GM21381 (cell line): ENCODE measurements around the gene MYDGF.
"Not testable (repeated sequence)": the region's sequence is repeated elsewhere in the genome, so short reads cannot be mapped to it uniquely, and the experiment has no call there.

Experiments
- ATAC-seq: cut with Tn5 transposase; IDR thresholded peaks from one replicate; pipeline ENCODE4 v1.9.1; 2021; ENCODE audit warnings: mild to moderate bottlenecking, moderate library complexity; ENCODE audit not compliant: unreplicated experiment

Gene MYDGF

GRCh38 chr19:4669723-4670480 lies at the start of gene MYDGF:
Gene MYDGF, minus strand, starts transcription at chr19:4670342. Its CDS starts 8 bp downstream, at chr19:4670334.
- peak; percentile 89 for ATAC-seq

DNA sequence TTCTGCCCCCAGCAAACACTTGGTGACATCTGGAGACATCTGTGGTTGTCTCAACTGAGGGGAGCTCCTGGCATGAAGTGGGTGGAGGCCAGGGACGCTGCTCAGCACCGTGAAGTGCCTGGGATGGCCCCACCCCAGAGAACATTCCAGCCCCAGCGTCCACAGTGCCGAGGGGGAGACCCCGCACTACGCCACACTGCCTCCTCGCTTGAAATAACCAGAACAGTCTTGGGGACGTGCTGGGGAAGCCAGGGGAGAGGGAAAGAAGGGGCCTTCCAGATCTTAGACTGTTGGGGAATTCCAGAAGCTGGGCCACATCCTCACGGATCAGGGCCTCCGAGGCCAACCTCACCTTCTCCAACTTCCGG lies 49.3 kb upstream of the MYDGF start:
- no peak for ATAC-seq

GRCh38 chr19:4717966-4718701 lies 48.0 kb upstream of the MYDGF start:
- ATAC-seq: no peak

GRCh38 chr19:4717191-4717965 lies 47.2 kb upstream of the MYDGF start:
- ATAC-seq: no peak

DNA sequence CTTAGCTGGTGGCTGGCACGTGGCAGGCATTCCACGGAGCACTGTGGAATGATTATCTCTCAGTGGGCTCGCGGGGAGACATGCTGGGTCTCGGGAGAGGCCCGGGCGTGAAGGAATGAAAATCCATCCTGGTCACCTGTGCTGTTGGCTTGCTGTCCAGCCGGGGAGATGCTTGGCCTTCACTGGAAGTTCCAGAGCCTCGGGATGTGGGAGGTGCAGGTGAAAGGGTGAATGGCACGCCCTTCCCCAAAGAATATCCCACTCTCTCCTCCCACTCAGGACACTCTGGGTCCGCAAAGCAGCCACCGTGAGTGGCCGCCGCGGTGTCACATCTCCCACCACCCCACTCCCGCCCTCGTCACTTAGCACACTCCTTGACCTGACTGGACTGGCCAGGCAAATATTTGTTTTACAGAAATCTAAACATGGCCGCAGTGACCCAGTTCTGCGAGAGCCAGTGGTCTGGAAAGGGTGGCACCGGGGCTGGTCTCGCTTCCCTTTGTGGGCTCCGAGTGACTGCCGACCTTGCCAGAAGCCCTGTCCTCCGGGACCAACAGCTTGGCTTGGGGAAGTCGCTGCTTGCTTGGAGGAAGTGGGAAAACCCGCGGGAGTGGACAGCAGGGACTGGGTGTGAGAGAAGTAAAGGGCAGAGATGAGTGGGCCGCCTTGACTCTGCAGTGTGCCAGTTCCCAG lies 45.5 kb upstream of the MYDGF start:
- no peak for ATAC-seq

- ATAC-seq: not testable (repeated sequence)
These were observed 45.0 kb upstream of the MYDGF start for GRCh38 chr19:4715178-4715528.

GRCh38 chr19:4714016-4714415 lies 43.9 kb upstream of the MYDGF start:
- ATAC-seq: no peak

GRCh38 chr19:4713384-4713951 lies 43.3 kb upstream of the MYDGF start:
- no peak for ATAC-seq

- no peak for ATAC-seq
These were observed 42.6 kb upstream of the MYDGF start for GRCh38 chr19:4712771-4713170.

DNA sequence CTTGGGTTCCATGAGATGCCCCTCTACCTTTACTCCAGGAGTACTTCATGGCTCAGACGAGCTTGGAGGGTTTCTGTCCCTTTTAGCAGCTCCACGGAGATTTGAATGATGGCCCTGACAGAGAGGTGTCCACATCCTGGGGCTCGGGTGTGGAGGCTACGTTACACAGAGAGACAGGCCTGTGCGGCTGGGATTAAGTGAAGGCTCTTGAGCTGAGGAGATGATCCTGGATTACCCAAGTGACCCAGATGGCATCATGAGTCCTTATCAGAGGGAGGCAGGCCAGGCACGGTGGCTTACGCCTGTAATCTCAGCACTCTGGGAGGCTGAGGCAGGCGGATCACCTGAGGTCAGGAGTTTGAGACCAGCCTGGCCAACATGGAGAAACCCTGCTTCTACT lies 41.1 kb upstream of the MYDGF start:
- no peak for ATAC-seq

- ATAC-seq: no peak
These were observed 40.1 kb upstream of the MYDGF start for GRCh38 chr19:4710281-4710600.

DNA sequence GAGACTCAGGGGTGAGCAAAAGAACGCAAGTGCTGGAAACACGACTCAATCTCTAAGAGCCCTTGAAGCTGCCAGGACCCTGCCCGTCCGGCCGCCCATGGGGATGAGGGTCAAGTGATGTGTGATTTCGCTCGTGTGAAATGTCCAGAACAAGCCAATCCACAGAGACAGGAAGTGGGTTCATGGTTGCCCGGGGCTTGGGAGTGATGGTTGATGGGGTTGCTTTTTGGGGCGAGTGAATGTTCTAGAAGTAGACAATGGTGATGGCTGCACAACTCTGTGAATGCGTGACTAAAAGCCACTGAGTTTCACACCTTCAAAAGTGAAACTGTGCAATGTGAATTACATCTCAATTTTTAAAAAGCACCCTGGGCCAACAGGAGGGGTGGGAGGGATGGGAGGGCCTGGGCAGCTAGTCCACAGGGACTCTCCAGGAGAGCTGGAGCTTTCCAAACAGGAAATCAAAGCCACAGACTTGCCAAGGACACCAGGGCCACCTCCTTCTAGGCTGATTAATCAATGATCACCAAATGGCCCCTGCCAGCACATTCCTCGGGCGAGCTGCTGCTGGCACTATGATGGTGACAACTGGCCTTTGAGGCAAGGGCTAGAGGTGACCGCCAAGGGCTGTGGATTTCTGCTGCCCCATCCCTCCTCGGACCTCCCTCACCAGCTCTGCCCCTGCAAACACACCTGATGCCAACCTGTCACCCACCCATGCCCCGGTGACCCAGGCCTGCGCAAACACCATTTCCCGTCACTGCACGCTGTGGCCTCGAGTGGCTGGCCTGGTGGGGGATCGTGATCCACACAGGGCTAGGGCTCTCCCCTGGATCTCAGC lies 39.5 kb upstream of the MYDGF start:
- peak; percentile 52 for ATAC-seq

DNA sequence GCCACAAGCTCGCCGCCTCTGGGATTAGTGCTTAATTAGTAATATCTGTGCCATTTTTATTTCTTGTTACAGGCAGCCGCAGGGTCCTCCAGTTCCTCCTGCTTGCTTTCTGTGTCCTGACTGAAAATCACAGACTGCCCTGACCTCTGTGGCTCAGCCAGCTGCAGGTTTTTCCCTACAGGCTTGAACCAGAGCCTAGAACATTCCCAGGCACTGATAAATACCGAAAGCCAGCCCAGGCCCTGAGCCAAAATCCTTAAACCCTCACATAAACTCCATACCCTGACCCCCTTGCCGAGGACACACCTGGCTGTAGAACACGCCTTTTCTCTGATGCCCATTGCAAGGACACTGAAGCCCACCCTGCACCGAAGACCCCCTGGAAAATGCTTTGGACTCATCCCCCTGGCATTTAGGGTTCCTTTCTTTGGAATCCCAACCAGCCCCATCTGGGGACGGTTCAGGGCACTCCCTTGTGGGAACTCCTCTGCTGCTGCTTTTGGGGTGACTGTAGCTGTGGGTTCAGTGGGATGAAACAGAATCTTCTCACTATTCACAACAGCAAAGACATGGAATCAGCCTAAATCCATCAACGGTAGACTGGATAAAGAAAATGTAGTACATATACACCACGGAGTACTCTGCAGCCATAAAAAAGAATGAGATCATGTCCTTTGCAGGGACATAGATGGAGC lies 38.0 kb upstream of the MYDGF start:
- no peak for ATAC-seq

DNA sequence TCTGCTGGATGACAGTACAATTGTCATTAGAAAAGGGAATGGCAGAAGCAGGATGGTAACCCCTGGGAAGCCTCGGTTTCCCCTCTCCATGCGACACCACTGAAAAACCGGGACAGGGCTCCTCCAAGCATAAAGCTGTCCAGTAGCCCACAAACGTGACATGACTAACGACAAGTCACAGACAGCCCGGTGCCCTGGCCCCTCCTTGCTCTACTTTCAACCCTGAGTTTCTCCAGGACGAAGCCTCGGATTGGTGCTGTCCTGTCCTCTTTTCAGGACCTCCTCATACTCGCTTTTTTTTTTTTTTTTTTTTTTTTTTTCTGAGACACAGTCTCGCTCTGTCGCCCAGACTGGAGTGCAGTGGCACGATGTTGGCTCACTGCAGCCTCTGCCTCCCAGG lies 37.2 kb upstream of the MYDGF start:
- ATAC-seq: no peak

DNA sequence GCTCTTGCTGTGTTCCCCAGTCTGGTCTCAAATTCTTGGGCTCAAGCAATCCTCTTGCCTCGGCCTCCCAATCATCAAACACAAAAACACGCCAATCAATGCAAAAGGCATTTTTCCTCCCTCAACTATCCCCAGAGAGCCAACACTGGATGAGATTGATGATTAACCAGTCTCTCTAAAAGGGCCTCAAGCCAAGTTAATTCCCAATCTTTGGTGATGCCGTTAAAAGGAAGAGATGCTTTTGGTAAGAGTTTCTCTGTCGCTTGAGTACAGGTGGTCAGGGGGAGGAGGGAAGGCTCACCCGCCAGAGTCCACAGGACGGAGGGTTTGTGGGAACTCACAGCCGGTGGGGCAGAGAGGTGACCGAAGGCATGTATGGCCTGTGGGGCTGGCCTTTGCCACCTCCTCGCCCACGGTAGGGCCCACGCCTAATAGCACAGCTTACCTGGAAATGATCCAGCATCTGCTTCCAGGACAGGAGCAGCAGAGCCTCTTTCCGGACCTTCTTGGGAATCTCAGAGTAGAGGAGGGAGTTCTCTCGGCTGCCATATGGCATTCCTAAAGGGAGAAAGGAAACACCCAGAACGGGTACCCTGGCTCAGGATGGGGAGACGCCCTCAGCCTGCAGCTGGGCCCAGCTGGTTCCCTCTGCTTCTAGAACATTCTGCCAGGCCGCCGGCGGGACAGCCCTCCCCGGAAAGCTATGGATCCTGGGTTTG lies 35.4 kb upstream of the MYDGF start:
- no peak for ATAC-seq

- no peak for ATAC-seq
These were observed 34.2 kb upstream of the MYDGF start for GRCh38 chr19:4704317-4704673.

GRCh38 chr19:4703671-4704316 lies 33.7 kb upstream of the MYDGF start:
- ATAC-seq: no peak

DNA sequence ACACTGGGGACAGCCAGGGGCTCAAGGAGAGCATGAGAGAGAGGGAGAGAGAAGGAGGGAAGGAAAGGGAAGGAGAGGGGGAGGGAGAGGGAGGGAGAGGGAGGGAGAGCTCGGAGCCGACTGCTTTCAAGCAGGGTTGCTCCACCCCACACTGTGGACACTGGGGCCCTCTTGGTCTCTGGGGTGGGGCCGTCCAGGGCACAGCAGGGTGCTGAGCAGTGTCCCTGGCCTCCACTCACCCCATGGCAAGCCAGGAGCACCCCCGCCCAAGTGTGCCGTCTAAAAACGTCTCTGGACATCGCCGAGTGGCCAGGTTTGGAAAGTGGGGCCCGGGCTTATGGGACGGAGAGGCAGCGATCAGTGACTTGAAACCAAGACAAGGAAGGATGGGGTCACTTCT lies 32.6 kb upstream of the MYDGF start:
- no peak for ATAC-seq
